Activated CD4-positive, alpha-beta T cell treated with anti-CD3 and anti-CD28 coated beads, Interleukin-2, amount 10 ng/mL, durations not matched to agents 7 days and 5 days (primary cell): ENCODE data around the gene SMCO2. TPM values are rescaled to one million over a fixed set of nuclear protein-coding genes. Genes with fewer than 3 reads are reported as not detected.
A peak's percentile ranks its signal among the peaks of the same experiment; 100 is the strongest.

Experiments used
- CTCF ChIA-PET: fragments of 350-600 bp; sonication (Branson Sonifier 250); formaldehyde crosslinking; loops from one replicate; lab custom pipeline; 2021; ENCODE audit warnings: antibody characterized with exemption; lab: Charles Lee
- POLR2A ChIA-PET: fragments of 350-600 bp; sonication (Branson Sonifier 250); formaldehyde crosslinking; loops from one replicate; lab custom pipeline; 2021; ENCODE audit warnings: antibody characterized with exemption; lab: Charles Lee
- DNase-seq: peaks from one replicate; pipeline ENCODE4 v3.0.0-alpha.2; 2020
- H3K27ac Mint-ChIP-seq: one replicate; pipeline ENCODE4 v1.8.0; 2021; ENCODE audit warnings: mild to moderate bottlenecking, moderate library complexity, mixed read lengths
- H3K27me3 Mint-ChIP-seq: one replicate; pipeline ENCODE4 v1.8.0; 2021; ENCODE audit warnings: mixed read lengths
- H3K36me3 Mint-ChIP-seq: one replicate; pipeline ENCODE4 v1.8.0; 2021; ENCODE audit warnings: low read depth, mixed read lengths
- H3K4me1 Mint-ChIP-seq: one replicate; pipeline ENCODE4 v1.8.0; 2021; ENCODE audit warnings: mixed read lengths
- H3K4me3 Mint-ChIP-seq: one replicate; pipeline ENCODE4 v1.8.0; 2021; ENCODE audit warnings: mild to moderate bottlenecking, moderate library complexity, mixed read lengths
- H3K9me3 Mint-ChIP-seq: one replicate; pipeline ENCODE4 v1.8.0; 2021; ENCODE audit warnings: mixed read lengths
- total RNA-seq, 2 experiments: library from RNA; stranded (reverse); gene quantifications; one replicate each; pipeline ENCODE4 v1.2.3, GENCODE V29; 2021

Gene SMCO2
- total RNA-seq: under 1 TPM; 0.22 to 0.46 TPM

DNA sequence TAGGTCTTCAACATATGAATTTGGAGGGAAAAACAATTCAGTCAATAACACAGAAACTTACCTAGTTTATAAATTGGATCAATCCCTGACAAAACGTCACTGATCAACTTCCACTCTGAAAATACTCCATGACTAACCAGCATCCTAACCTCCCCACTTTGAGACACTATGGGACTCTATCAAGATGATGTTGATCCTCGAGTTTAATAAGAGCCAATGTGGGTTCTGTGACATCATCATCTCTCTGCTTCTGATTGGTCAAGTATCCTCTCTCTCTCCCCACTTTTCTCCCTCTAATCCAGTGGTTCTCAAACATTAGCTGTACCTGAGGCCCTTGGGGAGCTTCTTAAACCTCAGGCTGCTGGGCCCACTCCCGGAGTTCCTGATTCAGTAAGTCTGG lies at the start of gene SMCO2:
Gene SMCO2 (plus strand): TSS at position 301 of the 400 bp plus-strand sequence. CDS start 23,896 bp downstream, outside the sequence.
- Mint-ChIP-seq H3K4me1 (no peaks in the 10 kb centered on the region), H3K27ac (no peak within 1 kb of the TSS), H3K36me3 (peaks cover 4% of the 10 kb centered on the region), H3K9me3 (peaks cover 15% of the 10 kb centered on the region), H3K27me3 (peaks cover 2% of the 10 kb centered on the region), H3K4me3 (no peak within 1 kb of the TSS)
- POLR2A ChIA-PET: no interaction called here
- CTCF ChIA-PET: no interaction called here
- DNase-seq: no peak

DNA sequence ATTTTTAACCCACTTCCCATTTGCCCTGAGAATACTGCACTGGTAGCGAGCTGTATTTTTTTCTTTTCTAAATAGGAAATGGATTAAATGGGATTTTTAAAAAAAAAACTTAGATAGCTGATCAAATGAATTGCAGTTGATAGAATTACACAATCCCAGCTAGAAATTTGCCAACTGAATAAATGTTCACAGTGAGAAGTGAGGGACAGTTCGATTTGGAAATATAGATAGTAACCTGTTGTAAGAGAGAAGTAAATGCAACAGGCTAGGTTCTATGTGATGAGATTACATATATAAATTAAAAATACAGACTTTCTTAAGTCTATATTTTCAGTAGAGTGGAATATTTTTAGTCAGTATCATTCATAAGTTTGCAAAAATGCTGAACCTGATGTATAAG lies 48.1 kb upstream of the SMCO2 start:
- H3K27ac Mint-ChIP-seq: no peak overlapping the region
- H3K36me3 Mint-ChIP-seq: peaks cover 10% of the 10 kb centered on the region
- H3K4me3 Mint-ChIP-seq: no peak overlapping the region
- H3K4me1 Mint-ChIP-seq: no peaks in the 10 kb centered on the region
- ChIA-PET POLR2A (no interaction called here), CTCF (no interaction called here)
- no peaks in the 10 kb centered on the region for H3K9me3 Mint-ChIP-seq
- DNase-seq: no peak
- H3K27me3 Mint-ChIP-seq: no peaks in the 10 kb centered on the region

DNA sequence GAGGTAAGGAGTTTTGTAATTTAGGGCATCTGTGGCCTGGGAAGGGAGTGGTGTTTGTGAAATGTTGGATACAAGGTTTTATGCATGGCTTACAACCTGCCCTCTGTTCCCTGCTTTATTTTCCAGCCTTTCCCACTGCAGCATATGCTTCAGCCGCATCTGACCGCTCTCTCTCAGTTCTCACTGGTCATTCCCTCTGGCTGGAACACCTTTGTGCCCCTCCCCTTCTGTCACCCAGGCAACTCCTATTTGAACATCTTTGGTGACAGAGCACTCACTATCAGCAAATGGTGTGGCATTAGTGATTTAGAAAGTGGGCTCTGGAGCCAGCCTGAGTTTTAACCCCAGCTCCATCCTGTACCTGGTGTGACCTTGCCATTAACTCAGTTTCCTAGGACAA lies 47.5 kb upstream of the SMCO2 start:
- peaks cover 10% of the 10 kb centered on the region for H3K36me3 Mint-ChIP-seq
- H3K4me1 Mint-ChIP-seq: no peaks in the 10 kb centered on the region
- H3K4me3 Mint-ChIP-seq: no peak overlapping the region
- H3K27me3 Mint-ChIP-seq: no peaks in the 10 kb centered on the region
- DNase-seq: no peak
- ChIA-PET CTCF (no interaction called here), POLR2A (no interaction called here)
- H3K9me3 Mint-ChIP-seq: peaks cover 2% of the 10 kb centered on the region
- no peak overlapping the region for H3K27ac Mint-ChIP-seq

- CTCF ChIA-PET: no interaction called here
- DNase-seq: no peak
- peaks cover 19% of the 10 kb centered on the region for H3K36me3 Mint-ChIP-seq
- no peaks in the 10 kb centered on the region for H3K27me3 Mint-ChIP-seq
- peaks cover 7% of the 10 kb centered on the region for H3K9me3 Mint-ChIP-seq
- H3K27ac Mint-ChIP-seq: no peak overlapping the region
- no peak overlapping the region for H3K4me3 Mint-ChIP-seq
- H3K4me1 Mint-ChIP-seq: no peaks in the 10 kb centered on the region
- POLR2A ChIA-PET: no interaction called here
These were observed 45.6 kb upstream of the SMCO2 start for GRCh38 chr12:27400856-27401354.

GRCh38 chr12:27412047-27412446 lies 34.5 kb upstream of the SMCO2 start:
- no peak overlapping the region for H3K27ac Mint-ChIP-seq
- no peaks in the 10 kb centered on the region for H3K27me3 Mint-ChIP-seq
- peaks cover 5% of the 10 kb centered on the region for H3K9me3 Mint-ChIP-seq
- DNase-seq: no peak
- ChIA-PET CTCF (interaction anchor here (0.6 kb wide), 1 partner anchor 52 kb away, joined by 3 read pairs; no protein-coding TSS in a partner anchor), POLR2A (no interaction called here)
- H3K4me3 Mint-ChIP-seq: no peak overlapping the region
- H3K36me3 Mint-ChIP-seq: peaks cover 10% of the 10 kb centered on the region
- H3K4me1 Mint-ChIP-seq: no peaks in the 10 kb centered on the region

- Mint-ChIP-seq H3K36me3 (peaks cover 16% of the 10 kb centered on the region), H3K27ac (no peak overlapping the region), H3K9me3 (no peaks in the 10 kb centered on the region), H3K4me1 (peaks cover 2% of the 10 kb centered on the region), H3K4me3 (no peak overlapping the region), H3K27me3 (no peaks in the 10 kb centered on the region)
- no peak for DNase-seq
- CTCF ChIA-PET: interaction anchor here (1.5 kb wide), 1 partner anchor 17 kb away, joined by 3 read pairs; no protein-coding TSS in a partner anchor
- POLR2A ChIA-PET: no interaction called here
These were observed 23.8 kb upstream of the SMCO2 start for GRCh38 chr12:27422697-27423096.

DNA sequence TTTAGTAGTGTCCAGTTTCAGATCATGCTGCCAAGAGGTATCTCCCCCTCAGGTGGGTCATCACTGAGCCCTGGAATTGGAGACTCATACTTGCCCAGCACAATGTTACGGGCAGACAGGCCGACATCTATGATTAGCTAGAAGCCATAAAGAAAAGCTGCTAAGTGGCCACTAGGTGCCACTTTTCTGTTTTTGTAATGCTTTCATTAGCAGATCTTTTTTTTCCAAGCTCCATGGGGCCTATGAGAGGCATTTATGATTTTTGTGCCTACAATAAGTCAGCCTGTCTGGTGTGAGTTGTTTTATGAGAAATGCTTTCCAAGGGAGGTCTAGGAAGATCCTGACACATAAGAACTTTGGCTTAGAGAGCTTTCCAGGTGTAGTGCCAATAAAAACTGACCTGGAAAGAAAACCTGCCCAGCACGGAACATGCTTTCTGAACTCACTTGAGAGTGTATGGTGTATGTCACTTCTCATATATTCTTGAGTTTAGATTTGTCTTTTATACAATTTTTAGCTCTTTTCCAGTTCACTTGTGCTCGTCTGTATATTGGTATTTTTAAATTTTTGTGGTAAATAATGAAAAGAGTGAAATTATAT lies 21.8 kb upstream of the SMCO2 start:
- no peaks in the 10 kb centered on the region for H3K27me3 Mint-ChIP-seq
- no peaks in the 10 kb centered on the region for H3K9me3 Mint-ChIP-seq
- H3K27ac Mint-ChIP-seq: no peak overlapping the region
- peaks cover 6% of the 10 kb centered on the region for H3K4me1 Mint-ChIP-seq
- POLR2A ChIA-PET: no interaction called here
- peak; percentile 12 for DNase-seq
- CTCF ChIA-PET: interaction anchor here (0.6 to 1.7 kb wide), 4 partner anchors 9 to 235 kb away, joined by 3 to 5 read pairs (median 4); no protein-coding TSS in a partner anchor
- H3K4me3 Mint-ChIP-seq: no peak overlapping the region
- H3K36me3 Mint-ChIP-seq: peaks cover 11% of the 10 kb centered on the region

- Mint-ChIP-seq H3K4me3 (no peak overlapping the region), H3K27ac (no peak overlapping the region), H3K27me3 (no peaks in the 10 kb centered on the region), H3K9me3 (no peaks in the 10 kb centered on the region), H3K36me3 (peaks cover 15% of the 10 kb centered on the region), H3K4me1 (peaks cover 11% of the 10 kb centered on the region)
- POLR2A ChIA-PET: no interaction called here
- CTCF ChIA-PET: interaction anchor here (1.7 kb wide), 1 partner anchor 9 kb away, joined by 5 read pairs; no protein-coding TSS in a partner anchor
- no peak for DNase-seq
These were observed 21.2 kb upstream of the SMCO2 start for GRCh38 chr12:27425306-27425705.

GRCh38 chr12:27426743-27427487 lies 19.6 kb upstream of the SMCO2 start:
- ChIA-PET POLR2A (no interaction called here), CTCF (no interaction called here)
- Mint-ChIP-seq H3K36me3 (peaks cover 18% of the 10 kb centered on the region), H3K9me3 (peaks cover 5% of the 10 kb centered on the region), H3K4me3 (no peak overlapping the region), H3K4me1 (peaks cover 23% of the 10 kb centered on the region), H3K27me3 (no peaks in the 10 kb centered on the region), H3K27ac (no peak overlapping the region)
- DNase-seq: no peak

GRCh38 chr12:27427824-27428223 lies 18.7 kb upstream of the SMCO2 start:
- Mint-ChIP-seq H3K36me3 (peaks cover 19% of the 10 kb centered on the region), H3K4me1 (peaks cover 29% of the 10 kb centered on the region), H3K4me3 (no peak overlapping the region), H3K27me3 (no peaks in the 10 kb centered on the region), H3K9me3 (peaks cover 7% of the 10 kb centered on the region), H3K27ac (no peak overlapping the region)
- no peak for DNase-seq
- CTCF ChIA-PET: interaction anchor here (0.6 kb wide), 1 partner anchor 492 kb away, joined by 3 read pairs; no protein-coding TSS in a partner anchor
- POLR2A ChIA-PET: no interaction called here

DNA sequence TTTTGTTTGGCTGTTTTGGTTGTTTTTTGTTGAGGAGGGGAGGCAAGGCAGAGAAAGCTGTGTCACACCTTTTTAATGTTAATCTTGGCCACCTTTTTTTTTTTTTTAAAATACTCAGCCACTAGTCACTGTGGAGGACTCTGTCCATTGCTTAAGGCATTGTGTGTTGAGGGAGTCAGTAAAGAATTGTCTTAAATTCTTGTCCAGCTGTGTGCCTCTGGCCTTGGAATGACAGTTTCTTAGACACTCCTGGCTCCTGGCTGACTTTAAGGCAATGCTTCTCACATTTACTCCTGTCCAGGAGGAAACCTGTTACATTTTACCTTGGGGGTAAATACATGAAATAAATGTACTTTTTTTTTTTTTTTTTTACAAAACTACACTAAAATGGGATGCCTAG lies 18.1 kb upstream of the SMCO2 start:
- Mint-ChIP-seq H3K9me3 (peaks cover 7% of the 10 kb centered on the region), H3K4me3 (no peak overlapping the region), H3K36me3 (peaks cover 19% of the 10 kb centered on the region), H3K27ac (no peak overlapping the region), H3K4me1 (peaks cover 29% of the 10 kb centered on the region), H3K27me3 (no peaks in the 10 kb centered on the region)
- DNase-seq: no peak
- CTCF ChIA-PET: interaction anchor here (0.5 to 0.6 kb wide), 2 partner anchors 55 to 492 kb away, joined by 3 to 4 read pairs; no protein-coding TSS in a partner anchor
- POLR2A ChIA-PET: no interaction called here

- H3K27ac Mint-ChIP-seq: no peak overlapping the region
- H3K36me3 Mint-ChIP-seq: peaks cover 19% of the 10 kb centered on the region
- CTCF ChIA-PET: no interaction called here
- no peaks in the 10 kb centered on the region for H3K27me3 Mint-ChIP-seq
- no peak for DNase-seq
- H3K4me3 Mint-ChIP-seq: no peak overlapping the region
- H3K9me3 Mint-ChIP-seq: peaks cover 7% of the 10 kb centered on the region
- peaks cover 29% of the 10 kb centered on the region for H3K4me1 Mint-ChIP-seq
- POLR2A ChIA-PET: no interaction called here
These were observed 16.9 kb upstream of the SMCO2 start for GRCh38 chr12:27429606-27430005.

DNA sequence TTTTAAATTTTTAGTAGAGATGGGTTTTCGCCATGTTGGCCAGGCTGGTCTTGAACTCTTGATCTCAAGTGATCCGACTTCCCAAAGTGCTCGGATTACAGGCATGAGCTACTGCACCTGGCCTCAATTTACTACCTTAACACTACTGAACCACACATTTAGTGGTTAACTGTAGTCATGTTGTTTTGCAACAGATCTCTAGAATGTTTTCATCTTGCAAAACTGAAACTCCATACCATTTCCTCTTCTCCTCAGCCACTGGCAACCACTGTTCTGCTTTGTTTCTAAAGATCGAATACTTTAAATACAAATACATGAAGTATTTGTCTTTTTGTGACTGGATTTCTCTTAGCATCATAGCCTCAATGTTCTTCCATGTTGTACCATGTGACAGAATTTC lies 15.4 kb upstream of the SMCO2 start:
- Mint-ChIP-seq H3K9me3 (peaks cover 8% of the 10 kb centered on the region), H3K4me1 (peaks cover 39% of the 10 kb centered on the region), H3K27me3 (no peaks in the 10 kb centered on the region), H3K4me3 (peak overlapping the region; percentile 0), H3K36me3 (peaks cover 22% of the 10 kb centered on the region), H3K27ac (peak overlapping the region; percentile 69)
- POLR2A ChIA-PET: interaction anchor here (0.6 kb wide), 1 partner anchor 9 kb away, joined by 4 read pairs; no protein-coding TSS in a partner anchor
- DNase-seq: peak; percentile 26
- CTCF ChIA-PET: no interaction called here
